Globus pallidus (tissue), 1 donor: ENCODE data around the gene MT1A.
A peak's percentile ranks its signal among the peaks of the same experiment; 100 is the strongest.

Experiments
- DNase-seq: peaks from one replicate; pipeline ENCODE4 v3.0.0-alpha.2; 2015; ENCODE audit warnings: low spot score

Gene MT1A

DNA sequence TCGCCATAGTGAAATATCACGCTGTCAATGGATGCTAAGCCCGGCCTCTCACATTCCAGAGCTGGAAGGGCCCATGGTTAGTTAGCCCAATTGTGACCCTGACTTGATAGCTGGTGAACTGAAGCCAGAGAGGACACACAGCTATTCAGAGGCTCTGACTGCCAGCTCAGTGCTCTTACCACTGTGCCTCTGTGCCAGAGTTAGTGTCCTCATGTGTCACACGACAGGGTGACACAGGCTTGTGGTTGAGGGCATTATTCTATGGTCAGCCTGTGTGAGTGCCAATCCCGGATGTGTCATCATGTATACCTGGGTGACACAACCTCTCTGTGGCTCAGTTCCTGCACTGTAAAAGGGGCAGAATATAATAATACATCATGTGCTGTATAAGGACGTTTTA is 41.4 kb downstream of the MT1A start:
- DNase-seq: no peak

DNA sequence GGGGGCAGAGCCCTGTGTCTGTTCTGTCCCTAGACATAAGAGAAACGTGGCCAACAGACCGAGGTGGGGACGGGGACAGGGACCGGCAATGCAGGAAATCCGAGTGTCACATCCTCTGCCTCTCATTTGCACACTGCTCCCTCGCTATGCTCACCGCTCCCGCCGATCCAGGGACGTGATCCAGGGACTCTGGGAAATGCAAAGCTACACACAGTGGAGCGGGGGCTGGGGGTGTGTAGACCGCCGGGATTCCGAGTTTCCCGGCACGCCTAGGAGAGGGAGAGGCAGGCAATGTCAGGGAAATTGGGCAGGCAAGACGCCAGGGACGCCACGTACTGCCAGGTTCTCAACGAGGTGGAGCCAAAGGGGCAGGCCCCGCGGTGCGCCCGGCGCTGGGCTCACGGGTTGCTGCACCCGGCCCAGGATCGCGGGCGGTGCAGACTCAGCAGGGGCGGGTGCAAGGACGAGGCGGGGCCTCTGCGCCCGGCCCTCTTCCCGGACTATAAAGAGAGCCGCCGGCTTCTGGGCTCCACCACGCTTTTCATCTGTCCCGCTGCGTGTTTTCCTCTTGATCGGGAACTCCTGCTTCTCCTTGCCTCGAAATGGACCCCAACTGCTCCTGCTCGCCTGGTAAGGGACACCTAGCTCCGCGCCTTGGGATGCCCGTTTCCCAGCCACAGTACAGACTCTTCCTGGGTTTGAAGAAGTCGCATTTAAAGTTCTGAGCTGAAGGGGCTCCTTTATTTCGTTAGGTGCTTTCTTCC is 43.7 kb downstream of the MT1A start, which contains the start of gene MT1X:
MT1X (plus strand) TSS at position 532 of the 764 bp plus-strand sequence; CDS start at position 603, 71 bp downstream.
- DNase-seq: peak; percentile 86

DNA sequence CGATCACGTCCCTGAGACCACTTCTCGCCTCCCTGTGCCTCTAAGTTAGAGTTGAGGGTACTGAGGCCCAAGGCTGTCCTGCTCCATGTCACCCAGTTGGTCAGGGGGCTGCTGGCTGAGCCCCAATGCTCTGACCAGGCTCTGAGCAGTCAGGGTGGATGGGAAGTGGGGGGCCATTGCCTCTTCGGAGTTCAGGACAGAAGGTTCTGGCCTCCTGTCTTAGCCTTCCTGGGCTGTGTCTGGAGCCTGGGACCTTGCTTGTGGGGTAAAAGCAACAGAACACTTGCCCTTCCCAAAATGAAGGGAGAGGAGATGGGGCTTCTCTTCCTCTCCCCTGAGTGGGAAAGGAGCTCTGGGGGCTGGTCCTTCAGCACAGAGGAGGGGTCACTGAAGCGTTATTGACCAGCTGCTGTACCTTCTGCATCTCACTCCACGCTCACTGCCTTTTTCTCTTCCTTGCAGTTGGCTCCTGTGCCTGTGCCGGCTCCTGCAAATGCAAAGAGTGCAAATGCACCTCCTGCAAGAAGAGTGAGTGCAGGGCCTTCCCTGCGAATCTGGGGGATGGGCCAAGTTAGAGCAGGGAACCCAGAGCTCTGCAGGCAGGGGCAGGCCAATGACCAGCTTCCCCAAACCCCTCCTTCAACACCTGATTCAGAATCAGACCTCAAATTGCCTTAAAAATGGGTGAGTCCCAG is 44.4 kb downstream of the MT1A start:
- no peak for DNase-seq

DNA sequence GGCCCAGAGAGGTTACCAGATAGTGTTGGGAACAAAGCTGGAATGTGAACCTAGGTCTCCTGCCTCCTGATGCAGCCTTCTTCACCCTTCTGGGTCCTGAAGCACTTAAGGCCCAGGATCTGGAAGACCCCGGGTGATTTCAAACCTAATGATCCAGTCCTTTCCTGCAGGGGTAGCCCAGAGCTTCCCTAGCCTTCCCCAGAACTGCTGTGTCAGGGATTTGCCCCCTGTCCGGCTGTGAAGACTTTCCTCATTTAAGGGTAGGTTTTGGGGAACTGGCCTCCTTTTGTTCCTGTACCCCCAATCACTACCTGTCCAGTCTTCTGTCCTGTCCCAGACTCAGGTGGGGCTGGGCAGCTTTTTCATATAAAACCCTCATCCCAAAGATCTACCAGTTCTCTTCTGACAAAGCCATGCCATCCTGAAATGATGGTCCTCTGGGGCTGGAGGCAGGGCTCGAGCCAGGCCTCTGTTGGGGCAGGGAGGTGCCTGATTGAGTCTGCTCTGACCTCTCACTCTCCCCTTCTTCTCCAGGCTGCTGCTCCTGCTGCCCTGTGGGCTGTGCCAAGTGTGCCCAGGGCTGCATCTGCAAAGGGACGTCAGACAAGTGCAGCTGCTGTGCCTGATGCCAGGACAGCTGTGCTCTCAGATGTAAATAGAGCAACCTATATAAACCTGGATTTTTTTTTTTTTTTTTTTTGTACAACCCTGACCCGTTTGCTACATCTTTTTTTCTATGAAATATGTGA is 45.1 kb downstream of the MT1A start:
- no peak for DNase-seq

DNA sequence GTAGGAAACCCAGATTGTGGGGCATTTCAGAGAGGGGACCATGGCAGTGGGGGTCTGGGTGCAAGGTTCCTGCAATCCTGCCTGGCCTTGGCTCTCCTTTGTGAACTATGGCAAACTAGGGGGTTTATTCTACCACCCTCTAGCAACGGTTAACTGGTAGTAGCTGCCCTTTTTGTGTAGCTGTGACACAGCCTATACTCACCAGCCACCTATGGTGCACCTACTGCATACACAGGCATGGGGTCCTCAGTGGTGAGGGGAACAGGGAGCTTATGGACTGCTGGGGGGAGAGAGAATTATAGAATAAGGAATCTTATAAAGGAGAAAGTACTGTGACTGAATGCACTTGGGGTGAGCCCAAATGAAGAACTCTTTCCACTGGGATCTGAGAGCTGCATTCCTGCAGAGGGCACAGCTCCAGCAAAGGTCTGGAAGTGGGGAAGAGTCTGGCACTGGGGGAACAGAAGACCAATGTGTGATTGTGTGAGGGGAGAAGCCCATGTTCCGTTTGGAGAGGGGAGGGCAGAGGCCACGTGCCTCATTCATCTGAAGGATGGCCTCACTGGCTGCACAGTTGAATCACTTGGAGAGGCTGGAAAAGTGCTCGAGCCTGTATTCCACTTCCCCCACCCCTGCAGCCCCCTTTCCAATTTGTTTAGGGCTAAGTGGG is 45.9 kb downstream of the MT1A start:
- no peak for DNase-seq

DNA sequence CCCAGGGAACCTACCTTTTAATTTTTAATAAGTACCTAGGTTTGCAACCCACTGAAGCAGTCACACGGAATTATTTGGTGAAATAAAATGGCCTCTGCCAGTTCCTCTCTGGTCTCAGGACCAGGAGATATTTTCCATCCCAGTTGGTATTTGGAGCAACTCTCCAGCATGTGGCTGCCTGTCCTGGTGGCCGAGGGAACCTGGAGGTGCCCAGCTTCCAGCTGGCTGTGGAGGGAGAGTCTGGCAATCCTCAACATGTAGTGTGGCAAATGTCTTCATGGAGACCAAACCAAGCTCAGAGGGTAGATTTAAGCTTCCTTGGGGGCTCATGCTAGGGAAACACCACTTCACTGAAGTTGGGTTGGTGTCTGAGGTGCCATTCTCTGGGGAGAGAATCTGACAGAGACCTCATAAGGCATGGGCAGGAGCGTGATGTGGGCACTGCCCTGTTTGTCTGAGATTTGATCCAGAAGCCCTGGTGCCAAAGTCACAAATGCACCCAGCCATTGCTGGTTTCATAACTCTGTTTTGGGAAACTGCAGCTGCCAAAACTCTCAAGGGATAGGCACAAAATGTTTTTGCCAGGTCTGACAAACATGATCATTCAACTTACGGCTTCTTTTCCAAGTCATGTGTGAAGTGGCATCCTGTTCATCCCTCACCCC is 46.6 kb downstream of the MT1A start:
- DNase-seq: peak; percentile 31

DNA sequence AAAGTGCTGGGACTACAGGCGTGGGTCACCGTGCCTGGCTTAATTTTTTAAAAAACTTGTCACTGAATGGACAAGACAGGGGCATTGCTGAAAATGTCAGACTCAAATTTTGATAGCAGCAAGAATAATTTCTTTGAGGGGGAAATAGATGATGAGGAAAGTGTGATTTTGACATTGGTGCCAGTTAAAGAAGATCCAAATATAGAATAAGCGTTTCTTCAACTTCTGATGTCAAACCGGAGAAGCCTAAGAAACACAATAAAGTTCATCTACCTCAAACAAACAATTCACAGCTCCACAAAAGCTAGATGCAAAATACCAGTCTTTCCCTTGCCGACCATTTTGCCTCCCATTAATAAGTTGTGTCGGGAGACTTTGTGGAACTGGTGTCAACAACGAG is 48.3 kb downstream of the MT1A start:
- DNase-seq: no peak

DNA sequence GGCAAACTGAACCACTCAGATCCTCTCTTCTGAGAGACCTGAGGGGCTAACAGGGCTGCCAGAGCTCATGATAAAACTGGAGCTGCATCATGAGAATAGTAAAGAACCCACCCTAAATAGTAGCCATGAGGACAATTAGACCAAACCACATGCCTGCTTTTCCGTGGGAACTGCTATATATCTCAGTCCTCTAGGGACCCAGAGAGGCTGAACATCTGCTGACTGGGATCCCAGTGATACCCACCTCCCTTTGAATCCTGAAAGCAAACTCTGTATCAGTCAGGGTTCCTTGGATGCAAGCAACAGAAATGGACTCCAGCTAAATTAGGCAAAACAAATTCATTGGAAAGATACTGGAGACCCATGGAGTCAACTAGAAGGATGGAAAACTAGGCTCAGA is 50.3 kb downstream of the MT1A start:
- DNase-seq: no peak

DNA sequence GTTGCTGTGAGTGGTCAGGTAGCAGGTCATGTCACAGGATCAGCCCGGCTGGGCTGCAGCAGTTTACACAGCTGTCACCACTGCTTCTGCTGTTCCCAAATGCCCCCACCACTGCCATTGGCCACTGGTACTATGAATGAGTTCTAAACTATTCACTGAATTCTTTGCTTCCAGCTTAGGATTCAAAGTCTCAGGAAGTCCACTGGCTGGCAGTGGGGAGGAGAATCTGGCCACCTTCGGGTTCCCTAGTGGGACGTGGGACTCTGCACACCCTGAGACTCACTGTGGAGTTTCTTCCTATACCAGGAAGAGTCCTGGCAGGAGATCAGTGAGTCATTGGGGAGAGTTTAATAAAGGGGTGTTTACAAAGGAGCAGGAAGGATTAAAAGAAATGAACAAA is 50.7 kb downstream of the MT1A start:
- DNase-seq: no peak
